IMR-90 (cell line): ENCODE results near the gene DEFB125.

Experiments
- BHLHE40 ChIP-seq: fragments of 150-350 bp; IDR thresholded peaks from 2 replicates; pipeline ENCODE4 v1.6.1; 2016; ENCODE audit warnings: mild to moderate bottlenecking, low read depth, low read length
- CEBPB ChIP-seq: IDR thresholded peaks from 2 replicates; pipeline ENCODE4 v1.6.1; 2012; ENCODE audit warnings: low read depth, low read length, improper control_type of control experiment
- CHD1 ChIP-seq: IDR thresholded peaks from 2 replicates; pipeline ENCODE4 v1.6.1; 2012; ENCODE audit warnings: low read depth, low read length, improper control_type of control experiment
- FOS ChIP-seq: fragments of 150-350 bp; IDR thresholded peaks from 2 replicates; pipeline ENCODE4 v1.6.1; 2016; ENCODE audit warnings: low read depth, low read length
- MAFK ChIP-seq: IDR thresholded peaks from 2 replicates; pipeline ENCODE4 v1.6.1; 2012; ENCODE audit warnings: low read depth, low read length, improper control_type of control experiment
- MAZ ChIP-seq: IDR thresholded peaks from 2 replicates; pipeline ENCODE4 v1.6.1; 2012; ENCODE audit warnings: low read depth, mild to moderate bottlenecking, low read length, improper control_type of control experiment, moderate library complexity, borderline replicate concordance
- NFE2L2 ChIP-seq: fragments of 150-350 bp; IDR thresholded peaks from 2 replicates; pipeline ENCODE4 v1.6.1; 2016; ENCODE audit warnings: low read depth, mild to moderate bottlenecking, low read length
- POLR2A ChIP-seq: IDR thresholded peaks from 2 replicates; pipeline ENCODE4 v1.6.1; 2012; ENCODE audit warnings: mild to moderate bottlenecking, low read depth, low read length
- RAD21 ChIP-seq: IDR thresholded peaks from 2 replicates; pipeline ENCODE4 v1.6.1; 2012; ENCODE audit warnings: low read length, improper control_type of control experiment
- RCOR1 ChIP-seq: IDR thresholded peaks from 2 replicates; pipeline ENCODE4 v1.6.1; 2012; ENCODE audit warnings: mild to moderate bottlenecking, low read length, improper control_type of control experiment; ENCODE audit not compliant: insufficient replicate concordance
- RFX5 ChIP-seq: IDR thresholded peaks from 2 replicates; pipeline ENCODE4 v1.8.0; 2012; ENCODE audit warnings: low read depth, mild to moderate bottlenecking, low read length, moderate library complexity
- SMC3 ChIP-seq: fragments of 150-350 bp; IDR thresholded peaks from 2 replicates; pipeline ENCODE4 v1.6.1; 2016; ENCODE audit warnings: low read depth, mild to moderate bottlenecking, antibody characterized with exemption, low read length, moderate library complexity
- TF ChIP-seq, protein P1 (sequence below): conservative IDR thresholded peaks from 2 replicates; pipeline ENCODE4 v1.5.1; 2012; ENCODE audit warnings: mild to moderate bottlenecking, low read depth, low read length, improper control_type of control experiment
- TF ChIP-seq, protein P2 (sequence below): fragments of 150-350 bp; IDR thresholded peaks from 2 replicates; pipeline ENCODE4 v1.6.1; 2017; ENCODE audit warnings: mild to moderate bottlenecking, antibody characterized with exemption, low read length, low read depth

DNA sequence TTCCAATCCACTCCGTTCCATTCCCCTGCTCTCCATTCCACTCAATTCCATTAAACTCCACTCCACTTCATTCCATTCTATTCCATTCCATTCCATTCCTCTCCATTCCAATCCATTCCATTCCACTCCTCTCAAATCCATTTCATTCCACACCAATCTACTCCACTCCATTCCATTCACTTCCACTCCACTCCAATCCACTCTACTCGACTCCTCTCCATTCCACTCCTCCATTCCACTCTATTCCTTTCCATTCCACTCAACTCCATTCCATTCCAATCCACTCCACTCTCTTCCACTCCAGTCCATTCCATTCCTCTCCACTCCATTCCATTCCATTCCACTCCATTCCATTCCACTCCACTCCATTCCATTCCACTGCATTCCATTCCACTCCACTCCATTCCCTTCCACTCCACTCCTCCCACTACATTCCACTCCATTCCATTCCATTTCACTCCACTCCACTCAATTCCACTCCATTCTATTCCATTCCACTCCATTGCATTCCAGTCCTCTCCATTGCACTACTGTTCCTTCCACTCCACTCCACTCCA lies 22.6 kb upstream of the DEFB125 start:
- TF ChIP-seq, protein P1, sequence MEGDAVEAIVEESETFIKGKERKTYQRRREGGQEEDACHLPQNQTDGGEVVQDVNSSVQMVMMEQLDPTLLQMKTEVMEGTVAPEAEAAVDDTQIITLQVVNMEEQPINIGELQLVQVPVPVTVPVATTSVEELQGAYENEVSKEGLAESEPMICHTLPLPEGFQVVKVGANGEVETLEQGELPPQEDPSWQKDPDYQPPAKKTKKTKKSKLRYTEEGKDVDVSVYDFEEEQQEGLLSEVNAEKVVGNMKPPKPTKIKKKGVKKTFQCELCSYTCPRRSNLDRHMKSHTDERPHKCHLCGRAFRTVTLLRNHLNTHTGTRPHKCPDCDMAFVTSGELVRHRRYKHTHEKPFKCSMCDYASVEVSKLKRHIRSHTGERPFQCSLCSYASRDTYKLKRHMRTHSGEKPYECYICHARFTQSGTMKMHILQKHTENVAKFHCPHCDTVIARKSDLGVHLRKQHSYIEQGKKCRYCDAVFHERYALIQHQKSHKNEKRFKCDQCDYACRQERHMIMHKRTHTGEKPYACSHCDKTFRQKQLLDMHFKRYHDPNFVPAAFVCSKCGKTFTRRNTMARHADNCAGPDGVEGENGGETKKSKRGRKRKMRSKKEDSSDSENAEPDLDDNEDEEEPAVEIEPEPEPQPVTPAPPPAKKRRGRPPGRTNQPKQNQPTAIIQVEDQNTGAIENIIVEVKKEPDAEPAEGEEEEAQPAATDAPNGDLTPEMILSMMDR, result no peak
- TF ChIP-seq NFE2L2, result no peak
- no peak for TF ChIP-seq BHLHE40
- no peak for TF ChIP-seq POLR2A
- no peak for TF ChIP-seq SMC3
- TF ChIP-seq RFX5, result no peak
- no peak for TF ChIP-seq RAD21
- no peak for TF ChIP-seq MAZ
- TF ChIP-seq CHD1, result no peak
- TF ChIP-seq, protein P2, sequence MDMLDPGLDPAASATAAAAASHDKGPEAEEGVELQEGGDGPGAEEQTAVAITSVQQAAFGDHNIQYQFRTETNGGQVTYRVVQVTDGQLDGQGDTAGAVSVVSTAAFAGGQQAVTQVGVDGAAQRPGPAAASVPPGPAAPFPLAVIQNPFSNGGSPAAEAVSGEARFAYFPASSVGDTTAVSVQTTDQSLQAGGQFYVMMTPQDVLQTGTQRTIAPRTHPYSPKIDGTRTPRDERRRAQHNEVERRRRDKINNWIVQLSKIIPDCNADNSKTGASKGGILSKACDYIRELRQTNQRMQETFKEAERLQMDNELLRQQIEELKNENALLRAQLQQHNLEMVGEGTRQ, result no peak
- no peak for TF ChIP-seq RCOR1
- TF ChIP-seq FOS, result no peak
- no peak for TF ChIP-seq MAFK
- no peak for TF ChIP-seq CEBPB
